ENCODE results near the gene TRIM59. TPM values are rescaled to one million over a fixed set of nuclear protein-coding genes. Genes with fewer than 3 reads are reported as not detected.

The TRIM59 gene
- total RNA-seq, 2 donors from 2014 or later: 0.99 to 2.1 TPM

- Histone ChIP-seq H3K27ac (no peak overlapping the region), H3K4me1 (peaks cover 8% of the 10 kb centered on the region), H3K36me3 (replicated peaks in 1 of 2; ENCODE audit: insufficient read depth in 1 of 2, low read depth in 2 of 2) (peaks cover 0 to 2% of the 10 kb centered on the region in 2 donors), H3K4me3 (no peak overlapping the region), H3K9me3 (no peaks in the 10 kb centered on the region), H3K27me3 (no peaks in the 10 kb centered on the region)
- ATAC-seq (no peak), DNase-seq (no peak)
- TF ChIP-seq, protein P1, sequence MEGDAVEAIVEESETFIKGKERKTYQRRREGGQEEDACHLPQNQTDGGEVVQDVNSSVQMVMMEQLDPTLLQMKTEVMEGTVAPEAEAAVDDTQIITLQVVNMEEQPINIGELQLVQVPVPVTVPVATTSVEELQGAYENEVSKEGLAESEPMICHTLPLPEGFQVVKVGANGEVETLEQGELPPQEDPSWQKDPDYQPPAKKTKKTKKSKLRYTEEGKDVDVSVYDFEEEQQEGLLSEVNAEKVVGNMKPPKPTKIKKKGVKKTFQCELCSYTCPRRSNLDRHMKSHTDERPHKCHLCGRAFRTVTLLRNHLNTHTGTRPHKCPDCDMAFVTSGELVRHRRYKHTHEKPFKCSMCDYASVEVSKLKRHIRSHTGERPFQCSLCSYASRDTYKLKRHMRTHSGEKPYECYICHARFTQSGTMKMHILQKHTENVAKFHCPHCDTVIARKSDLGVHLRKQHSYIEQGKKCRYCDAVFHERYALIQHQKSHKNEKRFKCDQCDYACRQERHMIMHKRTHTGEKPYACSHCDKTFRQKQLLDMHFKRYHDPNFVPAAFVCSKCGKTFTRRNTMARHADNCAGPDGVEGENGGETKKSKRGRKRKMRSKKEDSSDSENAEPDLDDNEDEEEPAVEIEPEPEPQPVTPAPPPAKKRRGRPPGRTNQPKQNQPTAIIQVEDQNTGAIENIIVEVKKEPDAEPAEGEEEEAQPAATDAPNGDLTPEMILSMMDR (IDR thresholded peaks at IDR 0.05): no peak
- TF ChIP-seq POLR2A (IDR thresholded peaks at IDR 0.05): no peak
- 60 to 72% methylated on average over 7 of the region's 7 CpGs for WGBS, 2 donors
- intact Hi-C loops (cut with DNase I): no loop called here
Observed at GRCh38 chr3:160403796-160404470, 45.7 kb downstream of the TRIM59 start.

DNA sequence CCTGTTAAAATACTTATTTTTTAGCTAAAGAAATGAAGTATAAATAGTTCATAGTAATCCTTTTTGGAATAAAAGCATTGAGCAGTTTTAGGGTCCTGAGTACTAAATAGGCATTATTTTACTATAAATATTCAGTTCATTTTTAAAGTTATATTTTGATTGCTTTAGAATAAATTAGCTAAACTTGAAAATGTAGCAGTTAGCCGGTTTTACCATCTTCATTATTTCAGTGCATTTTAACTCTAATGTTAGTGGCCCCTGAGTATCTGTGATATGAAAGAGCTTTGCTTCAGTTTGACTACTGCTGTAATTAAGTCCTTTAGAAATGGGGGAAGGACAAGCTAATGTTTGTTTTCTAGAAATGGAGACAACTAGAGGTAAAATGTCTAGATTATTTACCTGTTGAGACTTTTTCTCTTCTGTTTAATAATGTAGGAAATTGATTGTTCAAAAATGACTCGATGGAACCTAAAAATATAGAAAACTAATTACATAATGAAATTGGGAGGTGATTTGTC is 46.5 kb downstream of the TRIM59 start:
- no peaks in the 10 kb centered on the region for H3K27me3 ChIP-seq
- WGBS, 2 donors: 66 to 70% methylated on average over 2 of the region's 2 CpGs
- DNase-seq: no peak
- H3K4me1 ChIP-seq: peaks cover 13% of the 10 kb centered on the region
- intact Hi-C loops (cut with DNase I): no loop called here
- peaks cover 0 to 2% of the 10 kb centered on the region in 2 donors for H3K36me3 ChIP-seq (replicated peaks in 1 of 2; ENCODE audit: insufficient read depth in 1 of 2, low read depth in 2 of 2)
- H3K9me3 ChIP-seq: no peaks in the 10 kb centered on the region
- H3K4me3 ChIP-seq: no peak overlapping the region
- ATAC-seq: no peak
- no peak overlapping the region for H3K27ac ChIP-seq
- TF ChIP-seq, protein P1 (IDR thresholded peaks at IDR 0.05): no peak
- no peak for TF ChIP-seq POLR2A (IDR thresholded peaks at IDR 0.05)

DNA sequence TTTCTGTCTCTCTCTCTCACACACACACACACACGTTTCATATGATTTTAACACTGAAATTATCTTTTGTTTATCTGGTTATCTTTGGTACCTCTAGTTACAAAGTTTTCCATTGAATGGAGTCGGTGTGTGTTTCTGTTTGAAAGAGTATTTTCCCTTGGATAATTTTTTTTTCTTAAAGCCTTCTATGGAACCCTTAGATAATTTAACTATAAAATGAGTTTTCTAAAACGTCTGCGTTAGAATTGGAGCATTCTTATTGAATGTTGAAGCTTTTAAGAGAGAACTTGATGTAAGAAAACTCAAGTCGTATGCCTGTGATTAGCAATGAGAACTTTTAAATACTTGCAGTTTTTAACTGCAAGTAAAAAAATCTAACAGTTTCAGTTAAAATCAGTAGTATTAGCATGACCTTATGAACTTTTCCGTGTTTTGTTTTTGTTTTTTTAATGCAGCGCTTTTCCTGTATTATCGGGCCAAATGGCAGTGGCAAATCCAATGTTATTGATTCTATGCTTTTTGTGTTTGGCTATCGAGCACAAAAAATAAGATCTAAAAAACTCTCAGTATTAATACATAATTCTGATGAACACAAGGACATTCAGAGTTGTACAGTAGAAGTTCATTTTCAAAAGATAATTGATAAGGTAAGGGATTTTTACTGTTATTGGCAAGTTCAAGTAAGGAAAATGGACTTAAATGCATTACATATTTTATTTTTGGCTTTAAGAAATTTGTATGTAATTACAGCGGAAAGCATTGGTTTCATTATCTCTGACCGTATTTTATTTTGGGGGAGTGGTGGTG is 47.2 kb downstream of the TRIM59 start:
- H3K4me3 ChIP-seq: no peak overlapping the region
- intact Hi-C loops (cut with DNase I): no loop called here
- 43 to 55% methylated on average over 11 of the region's 11 CpGs for WGBS, 2 donors
- peaks cover 14% of the 10 kb centered on the region for H3K4me1 ChIP-seq
- H3K27ac ChIP-seq: no peak overlapping the region
- TF ChIP-seq POLR2A (IDR thresholded peaks at IDR 0.05): no peak
- TF ChIP-seq, protein P1 (IDR thresholded peaks at IDR 0.05): no peak
- DNase-seq (no peak), ATAC-seq (no peak)
- no peaks in the 10 kb centered on the region for H3K36me3 ChIP-seq (replicated peaks in 1 of 2; ENCODE audit: insufficient read depth in 1 of 2, low read depth in 2 of 2)
- no peaks in the 10 kb centered on the region for H3K27me3 ChIP-seq
- H3K9me3 ChIP-seq: no peaks in the 10 kb centered on the region

DNA sequence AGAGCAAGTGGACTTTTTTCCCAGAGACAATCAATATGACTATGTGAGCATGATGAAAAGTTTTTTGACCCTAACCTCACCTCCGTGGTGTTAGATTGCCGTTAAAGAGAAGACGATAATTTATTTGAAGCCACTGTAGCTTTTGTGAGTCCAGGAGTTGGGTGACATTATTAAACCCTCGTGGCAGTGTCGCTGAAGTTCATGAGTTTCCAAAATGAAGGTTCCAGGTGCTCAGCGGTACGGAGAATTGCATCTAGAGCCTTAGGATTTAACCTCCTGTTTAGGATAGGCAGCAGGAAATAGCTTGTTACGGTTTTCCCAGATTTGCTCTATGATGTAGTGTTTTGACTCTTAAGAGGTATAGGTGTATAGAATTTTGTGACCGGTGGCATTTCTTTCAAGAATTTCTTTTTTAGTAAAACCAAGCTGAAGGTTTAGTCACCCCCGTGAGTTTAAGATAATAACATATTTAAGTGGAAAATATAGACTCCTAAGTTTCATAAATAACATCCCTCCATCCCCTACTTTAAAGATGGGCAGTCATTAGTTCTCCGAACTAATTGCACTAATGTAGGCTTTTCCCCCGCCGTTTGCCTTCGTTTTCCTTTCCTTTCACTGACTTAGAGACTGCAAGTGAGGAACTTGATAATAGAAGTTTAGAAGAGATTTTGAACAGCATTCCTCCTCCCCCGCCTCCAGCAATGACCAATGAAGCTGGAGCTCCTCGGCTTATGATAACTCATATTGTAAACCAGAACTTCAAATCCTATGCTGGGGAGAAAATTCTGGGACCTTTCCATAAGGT is 48.1 kb downstream of the TRIM59 start:
- peak overlapping the region in 2 of 4 donors; percentile 85 to 93 for H3K27ac ChIP-seq
- H3K4me3 ChIP-seq: peak overlapping the region; percentile 53 to 83
- no peak for ATAC-seq
- no peak for TF ChIP-seq POLR2A (IDR thresholded peaks at IDR 0.05)
- TF ChIP-seq, protein P1 (IDR thresholded peaks at IDR 0.05): no peak
- H3K9me3 ChIP-seq: no peaks in the 10 kb centered on the region
- no peaks in the 10 kb centered on the region for H3K36me3 ChIP-seq (replicated peaks in 1 of 2; ENCODE audit: insufficient read depth in 1 of 2, low read depth in 2 of 2)
- no peaks in the 10 kb centered on the region for H3K27me3 ChIP-seq
- intact Hi-C loops (cut with DNase I): no loop called here
- WGBS, 2 donors: 15% methylated on average over 16 of the region's 16 CpGs
- peak in 1 of 4 donors; percentile 10 for DNase-seq
- H3K4me1 ChIP-seq: peaks cover 14% of the 10 kb centered on the region

All from body of pancreas (tissue), 4 donors.